Nephron progenitor cell (in vitro differentiated cells): ENCODE data around the gene KIF1B.
A peak's percentile ranks its signal among the peaks of the same experiment; 100 is the strongest.

ENCODE experiments used
- DNase-seq: peaks from one replicate; pipeline ENCODE4 v3.0.0; 2021
- H3K27ac Mint-ChIP-seq: 2 replicates; pipeline ENCODE4 v1.8.0; 2021; ENCODE audit warnings: mild to moderate bottlenecking, moderate library complexity, mixed read lengths
- H3K27me3 Mint-ChIP-seq: 2 replicates; pipeline ENCODE4 v1.8.0; 2021; ENCODE audit warnings: mild to moderate bottlenecking, low read depth, mixed read lengths; ENCODE audit not compliant: poor library complexity
- H3K36me3 Mint-ChIP-seq: 2 replicates; pipeline ENCODE4 v1.8.0; 2021; ENCODE audit warnings: low read depth, mixed read lengths
- H3K4me1 Mint-ChIP-seq: 2 replicates; pipeline ENCODE4 v1.8.0; 2021; ENCODE audit warnings: mixed read lengths
- H3K4me3 Mint-ChIP-seq: 2 replicates; pipeline ENCODE4 v1.8.0; 2021; ENCODE audit warnings: mild to moderate bottlenecking, moderate library complexity, mixed read lengths
- H3K9me3 Mint-ChIP-seq: 2 replicates; pipeline ENCODE4 v1.8.0; 2021; ENCODE audit warnings: mild to moderate bottlenecking, moderate library complexity, mixed read lengths
- CTCF ChIP-seq: fragments of 200-600 bp; sonication (generic); IDR thresholded peaks from 2 replicates; pipeline ENCODE4 v1.5.0; 2021; ENCODE audit warnings: antibody characterized with exemption

Gene KIF1B

GRCh38 chr1:10430216-10431069 is 220.1 kb downstream of the KIF1B start, which contains the start of gene CENPS:
Gene CENPS (plus strand): TSS chr1:10430433. CDS start chr1:10430518, 85 bp downstream.
- Mint-ChIP-seq H3K4me3 (peak within 1 kb of the TSS; percentile 89), H3K9me3 (no peaks in the 10 kb centered on the region), H3K27me3 (no peaks in the 10 kb centered on the region), H3K4me1 (peaks cover 54% of the 10 kb centered on the region), H3K27ac (peak within 1 kb of the TSS; percentile 96), H3K36me3 (peaks cover 5% of the 10 kb centered on the region)
- peak; percentile 96 for TF ChIP-seq CTCF
- peak; percentile 96 for DNase-seq
